GM21381 (cell line): ENCODE results near the gene USF3.
A peak's percentile ranks its signal among the peaks of the same experiment; 100 is the strongest.

ENCODE experiments used
- ATAC-seq: cut with Tn5 transposase; IDR thresholded peaks from one replicate; pipeline ENCODE4 v1.9.1; 2021; ENCODE audit warnings: mild to moderate bottlenecking, moderate library complexity; ENCODE audit not compliant: unreplicated experiment

USF3 gene

DNA sequence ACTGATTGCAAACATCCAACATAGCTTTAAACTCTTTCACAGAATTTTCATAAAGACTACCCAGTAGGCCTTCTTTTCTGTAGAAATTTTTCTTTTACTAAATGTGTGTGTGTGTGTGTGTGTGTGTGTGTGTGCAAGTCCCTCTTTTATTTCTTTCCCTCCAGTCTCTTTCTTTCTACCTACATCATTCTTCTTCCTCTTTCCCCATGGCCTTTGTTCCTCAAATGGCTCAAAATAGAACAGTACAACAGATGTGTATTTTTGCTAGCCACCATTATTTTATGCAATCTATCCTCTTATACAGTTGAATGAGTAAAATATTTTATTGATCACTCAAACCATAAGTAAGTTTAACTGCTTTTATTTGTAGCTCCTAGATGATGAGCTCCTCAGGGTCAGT lies 76.4 kb downstream of the USF3 start:
- no peak for ATAC-seq

DNA sequence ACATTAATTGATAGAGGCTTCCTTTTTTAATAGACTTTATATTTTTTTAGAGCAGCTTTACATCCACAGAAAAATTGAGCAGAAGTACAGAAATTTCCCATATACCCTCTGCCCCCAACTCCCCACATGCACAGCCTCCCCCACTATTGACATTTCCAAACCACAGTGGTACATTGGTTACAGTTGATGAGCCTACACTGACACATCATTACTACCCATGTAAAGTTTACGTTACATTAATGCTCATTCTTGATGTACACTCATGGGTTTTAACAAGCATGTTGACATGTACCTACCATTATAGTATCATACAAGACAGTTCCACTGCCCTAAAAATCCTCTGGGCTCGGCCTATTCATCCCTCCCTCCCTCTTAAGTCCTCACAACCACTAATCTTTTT lies 78.7 kb downstream of the USF3 start:
- ATAC-seq, result no peak

DNA sequence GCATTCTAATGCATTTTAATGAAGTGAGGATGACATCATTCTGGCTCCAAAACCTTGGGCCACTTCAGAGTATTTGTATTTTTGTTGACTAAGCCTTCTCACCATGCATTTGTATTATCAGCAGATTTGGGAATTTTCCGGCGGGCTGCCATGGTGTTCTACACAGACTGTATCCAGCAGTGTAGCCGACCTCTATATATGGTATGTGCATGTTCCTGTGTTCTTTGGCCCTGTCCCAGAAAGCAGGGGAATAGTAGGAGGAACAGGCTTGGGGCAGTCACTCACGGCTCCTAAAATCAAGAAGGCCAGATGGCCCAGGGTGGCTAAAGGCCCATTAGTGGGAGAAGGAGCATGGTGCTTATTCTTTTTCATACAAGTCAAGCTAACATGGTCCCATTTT lies 80.5 kb downstream of the USF3 start:
- no peak for ATAC-seq

DNA sequence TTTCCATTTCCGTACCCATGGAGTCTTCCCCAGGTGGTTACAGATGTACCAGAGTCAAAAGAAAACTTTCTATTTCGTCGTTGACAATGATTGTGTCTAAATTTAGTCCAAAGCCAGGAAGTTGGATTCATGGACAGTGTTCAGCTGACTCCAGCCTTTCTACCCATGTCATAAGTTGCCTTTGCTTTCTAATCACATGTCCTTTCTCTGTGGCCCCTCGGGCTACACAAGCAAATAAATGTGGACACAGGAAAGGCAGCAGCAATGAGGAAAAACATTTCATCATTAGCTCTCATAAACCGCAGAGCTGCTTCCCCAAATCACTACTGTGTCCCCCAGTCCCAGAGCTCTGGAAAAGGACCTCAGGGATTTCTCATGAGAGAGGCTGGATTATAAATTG lies 82.0 kb downstream of the USF3 start:
- ATAC-seq, result no peak

- no peak for ATAC-seq
Observed at GRCh38 chr3:113607219-113607596, 89.2 kb downstream of the USF3 start.

- ATAC-seq, result peak; percentile 99
Observed at GRCh38 chr3:113606539-113607218, 89.8 kb downstream of the USF3 start.

GRCh38 chr3:113602836-113603235 lies 93.6 kb downstream of the USF3 start:
- no peak for ATAC-seq

DNA sequence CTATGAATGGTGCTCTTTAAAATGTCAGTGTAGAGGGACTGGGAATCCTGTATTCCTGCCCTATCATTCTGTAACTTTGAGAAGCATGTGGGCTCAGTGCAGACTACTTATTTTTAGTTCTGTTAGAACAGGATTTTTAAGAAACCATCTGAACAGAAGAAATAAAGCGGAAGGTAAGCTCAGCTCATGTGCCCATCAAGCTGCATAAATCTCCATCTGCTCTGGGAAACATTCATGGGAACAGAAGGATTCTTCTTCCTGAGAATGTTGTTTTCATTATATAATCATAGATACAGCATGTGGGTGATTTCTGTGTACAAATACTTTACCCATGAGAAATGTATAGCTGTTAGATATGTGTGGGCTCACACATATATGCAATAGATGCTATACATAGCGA lies 94.2 kb downstream of the USF3 start:
- ATAC-seq, result no peak

- ATAC-seq, result no peak
Observed at GRCh38 chr3:113601240-113601639, 95.2 kb downstream of the USF3 start.

DNA sequence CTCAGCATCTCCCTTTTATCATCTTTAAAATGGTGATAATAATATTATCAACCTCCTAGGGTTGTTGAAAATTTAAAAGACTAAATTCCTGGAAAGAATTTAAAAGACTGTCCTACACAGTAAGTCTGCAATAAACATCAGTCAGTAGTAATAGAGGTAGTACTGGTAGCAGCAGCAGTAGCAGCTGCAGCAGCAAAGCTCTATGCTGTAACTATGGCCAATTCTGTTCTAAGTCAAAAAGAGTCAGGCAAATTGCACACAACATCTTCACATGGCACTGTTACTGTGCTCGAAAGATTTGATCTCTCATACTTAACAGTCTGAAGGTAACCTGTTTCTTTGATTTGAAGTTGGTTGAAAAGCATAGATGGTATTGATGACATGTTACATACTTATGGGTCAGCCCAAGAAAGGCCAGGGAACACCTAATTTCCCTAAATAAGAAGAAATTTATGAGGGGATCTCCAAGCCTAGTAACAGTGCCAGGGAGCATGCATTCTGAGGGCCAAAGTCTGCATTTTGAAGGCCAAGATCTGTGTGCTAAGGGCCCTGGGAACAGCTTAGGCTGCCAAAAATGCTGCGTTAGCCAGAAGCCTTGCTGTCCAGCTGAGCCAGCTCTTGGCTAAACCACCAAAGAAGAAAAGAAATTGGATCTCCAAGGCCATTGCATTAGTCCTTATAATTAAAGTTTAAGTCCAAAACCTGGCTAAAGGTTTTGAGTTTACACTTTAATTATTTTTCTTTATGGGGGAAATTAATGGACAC lies 95.8 kb downstream of the USF3 start:
- no peak for ATAC-seq
